ENCODE data around the gene DCAF5.

The DCAF5 gene

GRCh38 chr14:69043596-69044260, 109.2 kb downstream of the DCAF5 start:
- DNase-seq (ENCODE audit: low read depth): no peak
- TF ChIP-seq CTCF (IDR thresholded peaks at IDR 0.05; ENCODE audit: low read depth, low read length, missing control alignments): no peak
- no peak overlapping the region for H3K4me3 ChIP-seq (ENCODE audit: low read depth, low read length)

- DNase-seq (ENCODE audit: low read depth): no peak
- TF ChIP-seq CTCF (IDR thresholded peaks at IDR 0.05; ENCODE audit: low read depth, low read length, missing control alignments): no peak
- H3K4me3 ChIP-seq (ENCODE audit: low read depth, low read length): no peak overlapping the region
Measured at GRCh38 chr14:69042787-69043444, 110.0 kb downstream of the DCAF5 start.

- no peak for DNase-seq (ENCODE audit: low read depth)
- no peak overlapping the region for H3K4me3 ChIP-seq (ENCODE audit: low read depth, low read length)
- TF ChIP-seq CTCF (IDR thresholded peaks at IDR 0.05; ENCODE audit: low read depth, low read length, missing control alignments): no peak
Measured at GRCh38 chr14:69042299-69042698, 110.6 kb downstream of the DCAF5 start.

- TF ChIP-seq CTCF (IDR thresholded peaks at IDR 0.05; ENCODE audit: low read depth, low read length, missing control alignments): no peak
- DNase-seq (ENCODE audit: low read depth): no peak
Measured at GRCh38 chr14:69041783-69042182, 111.1 kb downstream of the DCAF5 start.

GRCh38 chr14:69040353-69040752, 112.6 kb downstream of the DCAF5 start:
- H3K4me3 ChIP-seq (ENCODE audit: low read depth, low read length): no peak overlapping the region
- DNase-seq (ENCODE audit: low read depth): no peak
- no peak for TF ChIP-seq CTCF (IDR thresholded peaks at IDR 0.05; ENCODE audit: low read depth, low read length, missing control alignments)

More at GRCh38 chr14:69041783-69042182, 111.1 kb downstream of the DCAF5 start:
- no peak overlapping the region for H3K4me3 ChIP-seq (ENCODE audit: low read depth, low read length)

- no peak overlapping the region for H3K4me3 ChIP-seq (ENCODE audit: low read depth, low read length)
- DNase-seq (ENCODE audit: low read depth): no peak
- no peak for TF ChIP-seq CTCF (IDR thresholded peaks at IDR 0.05; ENCODE audit: low read depth, low read length, missing control alignments)
Measured at GRCh38 chr14:69039288-69039628, 113.7 kb downstream of the DCAF5 start.
